GM12872 (cell line): ENCODE data around the gene RPTOR.

Source experiments
- TF ChIP-seq, protein P1 (sequence below): IDR thresholded peaks from 3 replicates; pipeline ENCODE4 v1.5.1; 2011; ENCODE audit warnings: low read depth, mild to moderate bottlenecking, low read length, moderate library complexity; ENCODE audit not compliant: insufficient read depth

RPTOR gene

DNA sequence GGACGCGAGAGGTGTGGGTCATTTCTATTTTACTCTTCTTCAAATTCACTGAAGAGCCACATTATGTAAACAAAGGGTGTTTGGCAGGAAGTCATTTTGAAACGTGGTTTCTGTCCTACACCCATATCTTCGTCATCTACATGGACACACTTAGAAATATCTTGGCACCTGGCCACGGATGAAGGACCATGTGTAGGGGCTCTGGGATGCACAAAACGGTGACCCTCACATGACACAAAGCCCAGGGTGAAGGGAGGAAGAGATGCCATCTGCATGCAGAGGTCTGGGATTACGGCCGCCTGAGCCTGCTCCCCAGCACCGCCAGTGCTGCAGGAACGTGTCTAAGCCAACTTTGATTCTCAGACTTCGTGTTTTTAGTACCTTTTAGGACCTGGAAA, 316.8 kb downstream of the RPTOR start:
- TF ChIP-seq, protein P1, sequence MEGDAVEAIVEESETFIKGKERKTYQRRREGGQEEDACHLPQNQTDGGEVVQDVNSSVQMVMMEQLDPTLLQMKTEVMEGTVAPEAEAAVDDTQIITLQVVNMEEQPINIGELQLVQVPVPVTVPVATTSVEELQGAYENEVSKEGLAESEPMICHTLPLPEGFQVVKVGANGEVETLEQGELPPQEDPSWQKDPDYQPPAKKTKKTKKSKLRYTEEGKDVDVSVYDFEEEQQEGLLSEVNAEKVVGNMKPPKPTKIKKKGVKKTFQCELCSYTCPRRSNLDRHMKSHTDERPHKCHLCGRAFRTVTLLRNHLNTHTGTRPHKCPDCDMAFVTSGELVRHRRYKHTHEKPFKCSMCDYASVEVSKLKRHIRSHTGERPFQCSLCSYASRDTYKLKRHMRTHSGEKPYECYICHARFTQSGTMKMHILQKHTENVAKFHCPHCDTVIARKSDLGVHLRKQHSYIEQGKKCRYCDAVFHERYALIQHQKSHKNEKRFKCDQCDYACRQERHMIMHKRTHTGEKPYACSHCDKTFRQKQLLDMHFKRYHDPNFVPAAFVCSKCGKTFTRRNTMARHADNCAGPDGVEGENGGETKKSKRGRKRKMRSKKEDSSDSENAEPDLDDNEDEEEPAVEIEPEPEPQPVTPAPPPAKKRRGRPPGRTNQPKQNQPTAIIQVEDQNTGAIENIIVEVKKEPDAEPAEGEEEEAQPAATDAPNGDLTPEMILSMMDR: no peak

DNA sequence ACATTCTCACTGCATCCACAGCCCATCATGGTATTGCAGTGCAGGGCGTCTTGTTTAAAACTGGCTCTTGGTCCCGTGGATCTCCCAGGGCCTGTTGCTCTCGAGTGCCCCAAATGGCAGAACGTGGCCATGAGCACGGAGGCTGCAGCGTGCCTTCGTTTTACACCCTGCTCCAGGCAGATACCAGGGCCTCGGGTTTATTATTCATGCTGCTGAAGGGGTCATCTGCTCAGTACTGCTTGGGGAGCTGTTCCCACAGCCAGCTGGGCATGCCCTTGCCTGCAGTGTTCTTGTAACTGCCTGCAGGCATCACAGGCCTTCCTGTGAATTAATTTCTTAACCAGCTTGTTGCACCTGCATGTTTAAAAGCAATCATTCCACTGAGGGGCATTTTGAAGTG, 317.3 kb downstream of the RPTOR start:
- TF ChIP-seq, protein P1: no peak

DNA sequence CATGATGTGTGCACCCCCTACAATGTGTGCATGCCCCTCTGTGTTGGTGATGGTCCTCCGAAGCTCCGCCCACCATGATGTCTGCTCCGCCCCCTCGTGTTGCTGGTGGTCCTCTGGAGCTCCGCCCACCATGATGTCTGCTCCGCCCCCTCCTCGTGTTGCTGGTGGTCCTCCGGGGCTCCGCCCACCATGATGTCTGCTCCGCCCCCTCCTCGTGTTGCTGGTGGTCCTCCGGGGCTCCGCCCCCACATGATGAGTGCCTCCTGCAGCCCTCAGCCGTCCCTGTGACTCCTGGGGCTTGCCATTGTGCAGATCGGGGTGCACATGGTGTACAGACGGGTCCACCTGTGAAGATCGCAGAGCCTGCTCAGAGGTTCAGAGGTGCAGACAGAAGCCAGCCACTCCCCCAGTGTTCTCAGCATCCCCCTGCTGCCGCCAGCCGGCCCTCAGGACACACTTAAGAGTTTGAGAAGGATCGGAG, 317.9 kb downstream of the RPTOR start:
- TF ChIP-seq, protein P1: no peak

DNA sequence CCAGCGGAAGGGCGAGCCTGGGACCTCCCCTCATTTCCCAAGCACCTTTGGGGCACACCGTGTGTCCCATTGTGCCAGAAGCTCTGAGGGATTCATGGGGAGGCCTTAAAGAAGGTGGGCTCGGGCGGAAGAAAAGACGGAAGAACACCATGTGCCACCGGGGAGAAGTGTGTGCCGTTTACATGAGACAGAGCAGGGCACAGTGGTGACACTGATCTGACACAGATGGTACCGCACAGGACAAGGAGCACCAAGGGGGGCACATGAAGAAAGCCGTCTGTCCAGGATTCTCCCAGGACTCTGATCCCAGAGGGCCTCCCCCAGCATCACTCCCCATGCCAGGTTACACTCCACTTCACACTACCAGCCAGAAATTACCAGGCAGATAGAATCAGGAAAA, 318.3 kb downstream of the RPTOR start:
- TF ChIP-seq, protein P1: no peak

DNA sequence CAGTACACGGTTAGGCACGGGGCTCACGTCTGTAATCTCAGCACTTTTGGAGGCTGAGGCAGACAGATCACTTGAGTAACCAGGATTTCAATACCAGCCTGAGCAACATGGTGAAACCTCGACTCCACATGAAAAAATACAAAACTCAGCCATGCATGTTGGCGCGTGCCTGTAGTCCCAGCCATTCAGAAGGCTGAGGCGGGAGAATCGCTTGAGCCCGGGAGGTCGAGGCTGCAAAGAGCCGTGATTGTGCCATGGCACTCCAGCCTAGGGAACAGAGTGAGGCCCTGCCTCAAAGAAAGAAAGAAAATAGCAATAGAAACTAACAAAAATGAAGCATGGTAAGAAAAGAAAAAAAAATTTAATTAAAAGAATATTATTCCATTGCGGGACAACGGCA, 319.0 kb downstream of the RPTOR start:
- TF ChIP-seq, protein P1: no peak

DNA sequence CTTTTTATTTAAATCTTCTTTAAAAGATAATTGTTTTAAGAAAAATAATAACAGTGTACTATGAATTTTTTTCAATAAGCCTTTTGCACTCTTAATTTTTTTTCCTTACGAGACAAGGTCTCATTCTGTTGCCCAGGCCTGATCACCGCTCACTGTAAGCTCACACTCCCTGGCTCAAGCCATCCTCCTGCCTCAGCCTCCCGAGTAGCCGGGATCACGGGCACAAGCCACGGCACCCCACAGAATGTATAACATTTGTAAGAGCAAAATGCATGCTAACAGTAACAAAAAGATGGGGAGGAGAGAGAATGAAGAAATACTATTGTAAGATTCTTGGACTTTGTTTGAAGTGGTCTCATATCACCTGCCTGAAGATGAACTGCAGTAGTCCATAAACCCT, 320.1 kb downstream of the RPTOR start:
- TF ChIP-seq, protein P1: no peak

DNA sequence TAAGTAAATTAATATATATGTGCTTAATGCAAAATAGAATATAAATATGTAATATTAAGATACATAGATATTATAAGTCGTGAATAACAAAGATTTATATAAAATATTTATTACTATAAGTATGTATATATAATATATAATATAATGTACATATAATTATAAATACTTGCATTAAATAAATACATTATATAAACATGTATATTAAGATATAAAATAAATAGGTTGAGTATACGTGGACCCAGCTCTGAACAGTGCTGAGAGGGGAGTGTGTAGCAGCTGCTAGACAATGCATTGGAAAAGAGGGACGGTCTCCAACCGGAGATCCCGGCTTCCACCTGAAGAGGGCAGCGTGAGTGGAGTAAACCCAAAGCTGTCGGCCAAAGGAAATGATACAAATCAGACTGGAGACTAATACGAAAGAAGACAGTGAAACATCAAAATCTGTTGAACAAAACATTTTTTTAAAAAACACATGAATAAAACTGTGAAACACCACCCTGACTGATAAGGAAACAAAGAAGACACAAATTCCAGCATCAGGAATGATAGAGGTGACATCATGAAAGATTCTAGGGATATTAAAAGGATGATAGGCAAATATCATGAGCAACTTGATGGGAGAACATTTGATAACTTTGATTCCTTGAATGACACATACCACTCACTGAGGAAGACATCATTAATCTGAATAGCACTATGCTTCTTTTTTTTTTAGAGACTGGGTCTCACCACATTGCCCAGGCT, 321.6 kb downstream of the RPTOR start:
- TF ChIP-seq, protein P1: peak; percentile 77
